GM12878 (cell line): ENCODE measurements around the gene KLHL25. TPM values are rescaled to one million over a fixed set of nuclear protein-coding genes. Genes with fewer than 3 reads are reported as not detected.

Experiments used
- ATAC-seq: fragments of 200-7000 bp; cut with Tn5 transposase; 3 replicates; pipeline ENCODE4 v1.9.1; 2020; ENCODE audit warnings: mild to moderate bottlenecking, moderate library complexity
- BruUV-seq: library from RNA; stranded (reverse); fragments of 400-500 nt; replicated peaks from 2 replicates; lab custom pipeline; 2021; lab: Mats Ljungman, UMichigan
- CTCF ChIA-PET: fragments of 300-600 bp; sonication (Branson Sonifier 250); formaldehyde crosslinking; extraction: SDS; loops from one replicate; lab custom pipeline; 2021; ENCODE audit warnings: inconsistent platforms; lab: Yijun Ruan, JAX
- POLR2A ChIA-PET: fragments of 350-600 bp; formaldehyde crosslinking; extraction: SDS; loops from one replicate; lab custom pipeline; 2021; ENCODE audit warnings: inconsistent platforms; lab: Charles Lee
- RAD21 ChIA-PET: fragments of 300-600 bp; sonication (Branson Sonifier 250); formaldehyde crosslinking; loops from one replicate; lab custom pipeline; 2023; ENCODE audit warnings: antibody characterized with exemption; ENCODE audit not compliant: unreplicated experiment; lab: Charles Lee
- SMC1A ChIA-PET: fragments of 300-600 bp; sonication (Branson Sonifier 250); formaldehyde crosslinking; loops from one replicate; lab custom pipeline; 2023; ENCODE audit not compliant: unreplicated experiment, uncharacterized antibody; lab: Charles Lee
- DNase-seq: peaks from one replicate; pipeline ENCODE4 v3.0.0-alpha.2; 2011; ENCODE audit warnings: low read depth, low spot score
- FAIRE-seq: peaks from 3 replicates; lab custom pipeline; 2011; peaks lifted over from hg19 to GRCh38; lab: Jason Lieb, UNC
- H2AFZ ChIP-seq: 2 replicates; pipeline ENCODE4 v1.6.0; 2011; ENCODE audit warnings: low read depth, low read length, control low read depth; ENCODE audit not compliant: control insufficient read depth
- H3K27ac ChIP-seq: 2 replicates; pipeline ENCODE4 v1.5.1; 2011; ENCODE audit warnings: control low read depth; ENCODE audit not compliant: control insufficient read depth, insufficient read depth
- H3K27me3 ChIP-seq, 2 experiments: replicated peaks in 1 of 2; 2 replicates each; pipeline versions ENCODE4 v1.6.0 to v1.6.1; 2011; ENCODE audit warnings: low read length in 1 of 2; ENCODE audit not compliant: control insufficient read depth in 2 of 2, insufficient read depth in 2 of 2
- H3K36me3 ChIP-seq, 2 experiments: 2 replicates each; pipeline ENCODE4 v1.5.1; 2011; ENCODE audit warnings: low read length in 1 of 2; ENCODE audit not compliant: control insufficient read depth in 2 of 2, insufficient read depth in 2 of 2
- H3K4me1 ChIP-seq: 2 replicates; pipeline ENCODE4 v1.6.1; 2011; ENCODE audit warnings: mild to moderate bottlenecking, low read length, moderate library complexity, mixed read lengths; ENCODE audit not compliant: control insufficient read depth, insufficient read depth
- H3K4me2 ChIP-seq: 2 replicates; pipeline ENCODE4 v1.6.0; 2011; ENCODE audit warnings: control low read depth; ENCODE audit not compliant: control insufficient read depth, insufficient read depth
- H3K4me3 ChIP-seq: fragments of 200-600 bp; sonication (generic); 2 replicates; pipeline ENCODE4 v1.5.1; 2016
- H3K79me2 ChIP-seq: 2 replicates; pipeline ENCODE4 v1.6.0; 2011; ENCODE audit warnings: low read length; ENCODE audit not compliant: control insufficient read depth, insufficient read depth
- H3K9ac ChIP-seq: 2 replicates; pipeline ENCODE4 v1.8.0; 2011; ENCODE audit warnings: low read length, control low read depth, mixed read lengths; ENCODE audit not compliant: control insufficient read depth, insufficient read depth
- H3K9me3 ChIP-seq: replicated peaks from 3 replicates; pipeline ENCODE4 v1.5.1; 2011; ENCODE audit warnings: mild to moderate bottlenecking, low read length; ENCODE audit not compliant: control insufficient read depth, insufficient read depth
- H4K20me1 ChIP-seq: 2 replicates; pipeline ENCODE4 v1.6.0; 2011; ENCODE audit not compliant: control insufficient read depth, insufficient read depth
- CHD1 ChIP-seq: IDR thresholded peaks from 2 replicates; pipeline ENCODE4 v1.6.1; 2012; ENCODE audit warnings: low read depth, low read length, improper control_type of control experiment
- EED ChIP-seq: sonication (generic); IDR thresholded peaks from 2 replicates; pipeline ENCODE4 v1.6.1; 2016; ENCODE audit warnings: antibody characterized with exemption, low read depth
- GATAD2B ChIP-seq: fragments of 450-650 bp; conservative IDR thresholded peaks from 2 replicates; pipeline ENCODE4 v1.6.1; 2017; ENCODE audit warnings: low read depth, mild to moderate bottlenecking, moderate library complexity
- HDAC2 ChIP-seq: fragments of 200-600 bp; sonication (generic); IDR thresholded peaks from 2 replicates; pipeline ENCODE4 v1.6.1; 2017
- IKZF1 ChIP-seq: fragments of 450-650 bp; conservative IDR thresholded peaks from 2 replicates; pipeline ENCODE4 v1.6.1; 2017; ENCODE audit warnings: antibody characterized with exemption, mild to moderate bottlenecking
- KLF5 ChIP-seq: fragments of 450-650 bp; IDR thresholded peaks from 2 replicates; pipeline ENCODE4 v1.6.1; 2014; ENCODE audit warnings: mild to moderate bottlenecking; ENCODE audit not compliant: partially characterized antibody
- MTA2 ChIP-seq: fragments of 450-650 bp; IDR thresholded peaks from 2 replicates; pipeline ENCODE4 v1.6.1; 2016; ENCODE audit warnings: low read depth, mild to moderate bottlenecking, moderate library complexity
- MYB ChIP-seq: fragments of 150-350 bp; IDR thresholded peaks from 2 replicates; pipeline ENCODE4 v1.6.1; 2014; ENCODE audit warnings: mild to moderate bottlenecking, low read depth, low read length, borderline replicate concordance
- PML ChIP-seq: IDR thresholded peaks from 2 replicates; pipeline ENCODE4 v1.6.1; 2012; ENCODE audit warnings: low read length, inconsistent platforms
- POLR2A ChIP-seq: IDR thresholded peaks from 2 replicates; pipeline ENCODE4 v1.6.1; 2011; ENCODE audit warnings: low read depth, mild to moderate bottlenecking, low read length
- RAD21 ChIP-seq: IDR thresholded peaks from 2 replicates; pipeline ENCODE4 v1.6.1; 2011; ENCODE audit warnings: mild to moderate bottlenecking, low read depth, low read length, moderate library complexity; ENCODE audit not compliant: insufficient read depth
- RB1 ChIP-seq: fragments of 450-650 bp; formaldehyde crosslinking; IDR thresholded peaks from 2 replicates; pipeline ENCODE4 v1.6.1; 2017; ENCODE audit warnings: mild to moderate bottlenecking, borderline replicate concordance
- RUNX3 ChIP-seq: IDR thresholded peaks from 2 replicates; pipeline ENCODE4 v1.6.1; 2012; ENCODE audit warnings: low read length, inconsistent platforms
- SIX5 ChIP-seq: IDR thresholded peaks from 2 replicates; pipeline ENCODE4 v1.6.1; 2011; ENCODE audit warnings: mild to moderate bottlenecking, low read depth, low read length, moderate library complexity; ENCODE audit not compliant: severe bottlenecking
- TCF3 ChIP-seq: IDR thresholded peaks from 2 replicates; pipeline ENCODE4 v1.6.1; 2012; ENCODE audit warnings: low read depth, mild to moderate bottlenecking, low read length, borderline replicate concordance; ENCODE audit not compliant: insufficient read depth
- ZNF274 ChIP-seq: IDR thresholded peaks from one replicate; pipeline ENCODE4 v1.8.0; 2011; ENCODE audit not compliant: insufficient read length, insufficient read depth
- WGBS: methylation state at CpG from one replicate; pipeline ENCODE4 v1.1.6; 2016; ENCODE audit warnings: low lambda C conversion rate; ENCODE audit not compliant: insufficient replicate concordance, insufficient coverage; ENCODE audit errors: missing lambda C conversion rate; 5-methylcytosine and 5-hydroxymethylcytosine counted together
- in situ Hi-C: fragments of 300-500 bp; cut with MboI; formaldehyde crosslinking; loops from 9 replicates; pipeline ENCODE4 v1.14.3; 2018; ENCODE audit warnings: mixed read lengths
- intact Hi-C: fragments of 100-400 bp; cut with micrococcal nuclease; formaldehyde crosslinking; loops from one replicate; pipeline ENCODE4 v1.14.2; 2022; ENCODE audit not compliant: unreplicated experiment
- polyA plus RNA-seq, 11 experiments: library from polyadenylated mRNA; depleted of rRNA in 4 of 11; unstranded in 6 of 11; stranded (reverse) in 5 of 11; fragments of >200 nt; fragmentation: Nextera tagmentation in 4 of 11; fragmentation: Illumina TruSeq in 1 of 11; extraction: Ambion mirVana in 4 of 11; extraction: Trizol in 1 of 11; gene quantifications; 1 replicate in 1 of 11; 2 replicates in 10 of 11; pipeline versions ENCODE4 v1.2.1 to v1.2.3, GENCODE V29; 2011 to 2016; ENCODE audit warnings: inconsistent platforms in 2 of 11, missing spikeins in 2 of 11, low read depth in 1 of 11
- total RNA-seq, 4 experiments: library from RNA; depleted of rRNA in 3 of 4; stranded (reverse); fragments of >200 nt in 3 of 4; fragmentation: Illumina TruSeq in 1 of 4; extraction: Trizol in 1 of 4; gene quantifications; 2 replicates each; pipeline versions ENCODE4 v1.2.1 to v1.2.3, GENCODE V29; 2013 to 2021
- TF ChIP-seq, protein P1 (sequence below): IDR thresholded peaks from 2 replicates; pipeline ENCODE4 v1.6.1; 2012; ENCODE audit warnings: low read depth, low read length, improper control_type of control experiment
- TF ChIP-seq, protein P2 (sequence below): fragments of 450-650 bp; IDR thresholded peaks from 2 replicates; pipeline ENCODE4 v1.6.1; 2014; ENCODE audit warnings: mild to moderate bottlenecking

The KLHL25 gene
- total and polyA plus RNA-seq, 10 of the 15 experiments (the other 5 are each of a cell fraction or from before 2014, with no cell fraction given): 0.04 to 3.0 (median 2.1) TPM; not detected in 1

DNA sequence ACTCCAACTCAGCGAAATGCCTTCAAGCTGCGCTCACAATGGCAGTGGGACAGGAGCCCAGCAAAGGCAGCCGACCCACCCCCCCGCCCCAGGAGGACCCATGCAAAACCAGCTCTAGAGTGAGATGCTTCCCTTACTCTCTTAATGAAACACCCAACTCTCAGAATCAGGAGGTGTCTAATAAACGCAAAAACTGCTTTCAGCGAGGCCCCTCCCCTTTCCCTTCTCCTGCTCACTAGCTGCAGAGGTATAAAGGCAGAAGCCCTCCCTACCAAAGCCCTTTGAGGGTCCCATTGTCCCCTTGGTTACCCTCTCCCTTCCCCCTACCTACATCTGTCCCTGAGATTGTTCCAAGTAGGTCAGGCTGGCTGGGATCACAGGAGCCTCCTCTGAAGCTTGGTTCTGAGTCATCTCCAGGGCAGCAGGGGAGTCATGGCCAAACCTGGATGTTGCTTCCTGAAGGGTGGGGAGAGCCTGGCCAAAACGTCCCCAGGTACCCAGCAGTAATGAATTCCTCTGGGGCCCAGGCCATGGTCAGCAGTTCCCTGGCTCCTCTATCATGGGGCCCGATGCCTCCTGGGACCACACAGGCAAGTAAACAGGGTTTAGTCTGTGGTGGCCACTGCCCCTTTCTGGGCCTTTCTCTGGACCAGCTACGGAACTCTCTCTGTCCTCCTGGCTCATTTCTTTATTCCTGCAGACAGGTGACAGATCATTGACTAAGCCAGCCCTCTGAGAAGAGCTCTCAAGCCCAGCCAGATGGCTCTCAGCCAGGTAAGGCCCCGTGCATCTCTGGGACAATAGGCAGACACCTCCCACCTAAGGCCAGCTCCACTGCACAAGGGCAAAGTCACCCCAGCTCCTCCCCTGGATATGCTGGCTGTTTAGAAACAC, 8.6 kb downstream of the KLHL25 start:
- ChIA-PET RAD21 (no interaction called here), CTCF (interaction anchor here (0.7 kb wide), 1 partner anchor 50 kb away, joined by 3 read pairs; no protein-coding TSS in a partner anchor), POLR2A (no interaction called here), SMC1A (interaction anchor here (1.0 kb wide), 1 partner anchor 54 kb away, joined by 4 read pairs; no protein-coding TSS in a partner anchor)
- Histone ChIP-seq H3K27ac (peak overlapping the region; percentile 49; the same call in 1 of the 2 replicates), H3K9ac (no peak overlapping the region), H3K4me1 (peaks cover 15% of the 10 kb centered on the region), H3K36me3 (no peaks in the 10 kb centered on the region), H3K4me3 (no peak overlapping the region), H3K79me2 (no peaks in the 10 kb centered on the region; the same call in 1 of the 2 replicates), H3K27me3 (no peaks in the 10 kb centered on the region), H3K9me3 (no peaks in the 10 kb centered on the region), H3K4me2 (peak overlapping the region; percentile 59), H4K20me1 (no peaks in the 10 kb centered on the region), H2AFZ (peak overlapping the region; percentile 56)
- in situ Hi-C loops: no loop called here
- no TSS peak for BruUV-seq
- intact Hi-C loops: no loop called here
- DNase-seq: no peak
- FAIRE-seq: no peak
- TF ChIP-seq MTA2 (no peak), HDAC2 (no peak), IKZF1 (no peak)
- 50% methylated on average over 10 of the region's 10 CpGs for WGBS
- ATAC-seq: peak; percentile 9; the same call in 2 of the 3 replicates

DNA sequence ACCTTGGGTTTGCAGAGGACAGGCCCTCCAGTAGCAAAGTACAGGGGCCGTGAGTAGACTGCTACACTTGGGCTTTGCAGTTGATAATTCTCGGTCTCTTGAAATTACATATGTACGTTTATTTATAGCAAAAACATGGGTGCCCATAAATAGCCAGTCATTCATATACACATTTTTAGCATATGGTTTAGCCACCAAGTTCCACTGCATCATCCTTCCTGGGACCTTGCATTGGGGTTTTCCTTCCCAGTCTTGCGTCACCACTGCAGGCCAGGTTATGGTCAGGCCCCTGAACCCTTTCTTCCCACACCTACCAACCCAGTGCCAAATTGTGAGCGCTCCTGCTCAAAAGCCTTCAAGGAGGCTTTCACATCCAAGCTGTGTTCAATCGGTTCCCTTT, 12.7 kb downstream of the KLHL25 start:
- Histone ChIP-seq H3K79me2 (no peaks in the 10 kb centered on the region; the same call in 1 of the 2 replicates), H3K4me2 (no peak overlapping the region), H3K27ac (no peak overlapping the region), H3K27me3 (no peaks in the 10 kb centered on the region), H3K4me1 (peaks cover 15% of the 10 kb centered on the region), H2AFZ (no peak overlapping the region), H3K9ac (no peak overlapping the region), H3K4me3 (no peak overlapping the region), H3K36me3 (no peaks in the 10 kb centered on the region), H3K9me3 (no peaks in the 10 kb centered on the region), H4K20me1 (no peaks in the 10 kb centered on the region; the same call in 1 of the 2 replicates)
- intact Hi-C loops (no loop called here), in situ Hi-C loops (no loop called here)
- TSS peak; percentile 37 for BruUV-seq
- DNase-seq: peak; percentile 3
- ChIA-PET SMC1A (no interaction called here), RAD21 (no interaction called here), POLR2A (no interaction called here), CTCF (no interaction called here)
- no peak for FAIRE-seq
- peak; percentile 48 for ATAC-seq
- WGBS: 39% methylated on average over 6 of the region's 6 CpGs
- TF ChIP-seq GATAD2B (no peak), MYB (no peak), SIX5 (no peak), TCF3 (no peak), RAD21 (no peak), KLF5 (no peak), CHD1 (no peak), IKZF1 (no peak), RB1 (no peak), EED (0 out of 2 replicates have a peak, but pooled peaks have one; percentile 14), RUNX3 (peak; percentile 38; the same call in 1 of the 2 replicates), ZNF274 (no peak), PML (no peak), POLR2A (no peak)
- TF ChIP-seq, protein P1, sequence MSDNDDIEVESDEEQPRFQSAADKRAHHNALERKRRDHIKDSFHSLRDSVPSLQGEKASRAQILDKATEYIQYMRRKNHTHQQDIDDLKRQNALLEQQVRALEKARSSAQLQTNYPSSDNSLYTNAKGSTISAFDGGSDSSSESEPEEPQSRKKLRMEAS: no peak
- TF ChIP-seq, protein P2, sequence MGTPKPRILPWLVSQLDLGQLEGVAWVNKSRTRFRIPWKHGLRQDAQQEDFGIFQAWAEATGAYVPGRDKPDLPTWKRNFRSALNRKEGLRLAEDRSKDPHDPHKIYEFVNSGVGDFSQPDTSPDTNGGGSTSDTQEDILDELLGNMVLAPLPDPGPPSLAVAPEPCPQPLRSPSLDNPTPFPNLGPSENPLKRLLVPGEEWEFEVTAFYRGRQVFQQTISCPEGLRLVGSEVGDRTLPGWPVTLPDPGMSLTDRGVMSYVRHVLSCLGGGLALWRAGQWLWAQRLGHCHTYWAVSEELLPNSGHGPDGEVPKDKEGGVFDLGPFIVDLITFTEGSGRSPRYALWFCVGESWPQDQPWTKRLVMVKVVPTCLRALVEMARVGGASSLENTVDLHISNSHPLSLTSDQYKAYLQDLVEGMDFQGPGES: no peak
